ENCODE data around the gene POU1F1.
A peak's percentile ranks its signal among the peaks of the same experiment; 100 is the strongest.

Gene POU1F1

DNA sequence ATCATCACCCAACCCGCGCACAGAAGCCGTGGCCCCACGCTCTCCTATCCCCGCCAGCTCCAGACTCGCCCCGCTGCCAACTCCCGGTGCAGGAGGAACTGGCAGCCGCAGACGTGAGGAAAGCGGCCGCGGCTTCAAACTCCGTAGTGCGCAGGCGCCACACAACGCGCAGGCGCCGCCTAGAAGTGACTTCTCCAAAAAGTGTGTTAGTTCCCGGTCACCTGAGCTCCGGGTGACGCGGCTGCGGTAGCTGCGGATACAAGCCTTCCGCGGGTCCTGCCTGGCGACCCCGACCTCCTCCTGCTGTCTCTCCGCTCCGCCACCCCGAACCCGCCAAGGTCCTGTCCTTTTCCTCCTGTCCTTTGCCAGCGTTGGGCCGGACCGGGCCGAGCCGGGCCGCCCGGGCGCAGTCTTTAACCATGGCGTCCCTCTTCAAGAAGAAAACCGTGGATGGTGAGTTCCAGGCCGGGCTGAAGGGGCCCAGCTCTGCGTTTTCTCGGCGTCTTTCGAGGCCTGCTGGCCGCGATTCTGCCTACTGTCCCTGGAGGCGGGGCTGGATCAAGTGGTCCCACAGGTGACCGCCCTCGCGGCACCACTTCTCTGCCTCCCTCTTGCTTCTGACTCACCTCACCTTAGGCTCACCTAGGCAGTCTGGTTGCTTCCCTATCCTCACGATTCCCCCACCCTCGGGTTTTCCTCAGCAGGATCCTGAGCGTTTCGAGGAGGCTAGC, 49.1 kb downstream of the POU1F1 start, which contains the start of gene CHMP2B:
Gene CHMP2B, plus strand, starts transcription at position 206 of the 731 bp plus-strand sequence. Its CDS starts 214 bp downstream, at position 420.
- Histone ChIP-seq H3K79me2 (ENCODE audit: control insufficient read depth, low read length) (peaks cover 51% of the 10 kb centered on the region), H3K9me3 (ENCODE audit: control insufficient read depth, insufficient read depth, low read length) (no peaks in the 10 kb centered on the region), H3F3A (ENCODE audit: control insufficient read depth, insufficient read depth) (no peaks in the 10 kb centered on the region), H3K27me3 (ENCODE audit: control insufficient read depth, low read length) (no peaks in the 10 kb centered on the region), H3K4me3 (ENCODE audit: low read length) (peak within 1 kb of the TSS; percentile 98), H3K27ac (ENCODE audit: low read depth, low read length) (peak within 1 kb of the TSS; percentile 22; the same call in 1 of the 2 replicates), H3K4me2 (ENCODE audit: low read length) (peak within 1 kb of the TSS; percentile 94), H3K9me2 (replicated peaks; ENCODE audit: control insufficient read depth, low read length) (no peaks in the 10 kb centered on the region), H4K20me1 (ENCODE audit: control insufficient read depth, insufficient read depth, low read depth, low read length) (no peaks in the 10 kb centered on the region), H3K4me1 (ENCODE audit: control insufficient read depth, low read length) (peaks cover 13% of the 10 kb centered on the region), H3K36me3 (ENCODE audit: control insufficient read depth, low read length) (peaks cover 5% of the 10 kb centered on the region; the same call in 1 of the 2 replicates)
- TF ChIP-seq EZH2phosphoT487 (IDR thresholded peaks at IDR 0.05; ENCODE audit: borderline replicate concordance, low read length) = no peak
- TF ChIP-seq, protein P1, sequence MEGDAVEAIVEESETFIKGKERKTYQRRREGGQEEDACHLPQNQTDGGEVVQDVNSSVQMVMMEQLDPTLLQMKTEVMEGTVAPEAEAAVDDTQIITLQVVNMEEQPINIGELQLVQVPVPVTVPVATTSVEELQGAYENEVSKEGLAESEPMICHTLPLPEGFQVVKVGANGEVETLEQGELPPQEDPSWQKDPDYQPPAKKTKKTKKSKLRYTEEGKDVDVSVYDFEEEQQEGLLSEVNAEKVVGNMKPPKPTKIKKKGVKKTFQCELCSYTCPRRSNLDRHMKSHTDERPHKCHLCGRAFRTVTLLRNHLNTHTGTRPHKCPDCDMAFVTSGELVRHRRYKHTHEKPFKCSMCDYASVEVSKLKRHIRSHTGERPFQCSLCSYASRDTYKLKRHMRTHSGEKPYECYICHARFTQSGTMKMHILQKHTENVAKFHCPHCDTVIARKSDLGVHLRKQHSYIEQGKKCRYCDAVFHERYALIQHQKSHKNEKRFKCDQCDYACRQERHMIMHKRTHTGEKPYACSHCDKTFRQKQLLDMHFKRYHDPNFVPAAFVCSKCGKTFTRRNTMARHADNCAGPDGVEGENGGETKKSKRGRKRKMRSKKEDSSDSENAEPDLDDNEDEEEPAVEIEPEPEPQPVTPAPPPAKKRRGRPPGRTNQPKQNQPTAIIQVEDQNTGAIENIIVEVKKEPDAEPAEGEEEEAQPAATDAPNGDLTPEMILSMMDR (IDR thresholded peaks at IDR 0.05; ENCODE audit: low read depth, low read length, poor library complexity, severe bottlenecking) = no peak

DNA sequence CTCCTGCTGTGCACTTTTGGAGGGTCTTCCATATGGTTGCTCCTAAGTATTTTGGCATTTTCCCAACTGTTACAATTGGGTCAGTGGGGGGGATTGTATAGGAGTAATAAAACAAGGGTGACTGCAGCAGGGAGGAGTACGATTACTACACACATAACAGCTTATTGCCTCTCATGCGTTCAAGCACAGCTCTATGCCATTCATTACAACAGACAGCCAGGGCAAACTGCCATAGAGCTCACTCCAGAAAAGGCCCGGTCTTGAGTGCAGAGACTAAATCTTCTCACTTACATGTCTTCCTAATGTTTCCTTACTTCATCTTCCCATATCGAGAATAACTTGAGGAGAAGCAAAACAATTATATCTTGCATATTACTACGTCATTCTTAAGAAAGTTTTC, 50.7 kb downstream of the POU1F1 start:
- H3K27me3 ChIP-seq (ENCODE audit: control insufficient read depth, low read length) = no peaks in the 10 kb centered on the region
- peaks cover 5% of the 10 kb centered on the region; the same call in 1 of the 2 replicates for H3K36me3 ChIP-seq (ENCODE audit: control insufficient read depth, low read length)
- no peaks in the 10 kb centered on the region for H3F3A ChIP-seq (ENCODE audit: control insufficient read depth, insufficient read depth)
- H3K4me2 ChIP-seq (ENCODE audit: low read length) = no peak overlapping the region
- H3K79me2 ChIP-seq (ENCODE audit: control insufficient read depth, low read length) = peaks cover 35% of the 10 kb centered on the region
- H3K4me1 ChIP-seq (ENCODE audit: control insufficient read depth, low read length) = peaks cover 13% of the 10 kb centered on the region
- H3K9me3 ChIP-seq (ENCODE audit: control insufficient read depth, insufficient read depth, low read length) = no peaks in the 10 kb centered on the region
- no peaks in the 10 kb centered on the region for H4K20me1 ChIP-seq (ENCODE audit: control insufficient read depth, insufficient read depth, low read depth, low read length)
- H3K9me2 ChIP-seq (replicated peaks; ENCODE audit: control insufficient read depth, low read length) = no peaks in the 10 kb centered on the region
- no peak overlapping the region for H3K27ac ChIP-seq (ENCODE audit: low read depth, low read length)
- TF ChIP-seq EZH2phosphoT487 (IDR thresholded peaks at IDR 0.05; ENCODE audit: borderline replicate concordance, low read length) = no peak
- TF ChIP-seq, protein P1 (IDR thresholded peaks at IDR 0.05; ENCODE audit: low read depth, low read length, poor library complexity, severe bottlenecking) = no peak
- no peak overlapping the region for H3K4me3 ChIP-seq (ENCODE audit: low read length)

DNA sequence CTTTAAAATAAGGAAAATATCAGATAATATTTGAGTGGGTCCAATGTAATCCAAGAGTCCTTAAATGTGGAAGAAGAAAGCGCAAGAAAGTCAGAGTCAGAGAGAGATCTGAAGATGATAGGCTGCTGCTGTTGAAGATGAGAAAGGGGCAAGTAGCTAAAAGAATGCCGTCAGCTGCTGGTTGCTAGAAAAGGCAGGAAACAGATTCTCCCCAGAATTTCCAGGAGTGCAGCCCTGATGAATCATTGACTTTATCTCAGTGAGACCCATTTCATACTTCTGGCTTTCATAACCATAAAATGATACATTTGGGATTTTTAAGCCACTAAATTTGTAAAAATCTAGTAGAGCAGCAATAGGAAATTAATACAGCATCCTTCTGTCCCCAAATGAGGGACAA, 56.8 kb downstream of the POU1F1 start:
- H3K36me3 ChIP-seq (ENCODE audit: control insufficient read depth, low read length) = no peaks in the 10 kb centered on the region
- H3F3A ChIP-seq (ENCODE audit: control insufficient read depth, insufficient read depth) = no peaks in the 10 kb centered on the region
- H3K4me3 ChIP-seq (ENCODE audit: low read length) = no peak overlapping the region
- no peak overlapping the region for H3K27ac ChIP-seq (ENCODE audit: low read depth, low read length)
- no peaks in the 10 kb centered on the region for H3K27me3 ChIP-seq (ENCODE audit: control insufficient read depth, low read length)
- TF ChIP-seq, protein P1 (IDR thresholded peaks at IDR 0.05; ENCODE audit: low read depth, low read length, poor library complexity, severe bottlenecking) = no peak
- TF ChIP-seq EZH2phosphoT487 (IDR thresholded peaks at IDR 0.05; ENCODE audit: borderline replicate concordance, low read length) = no peak
- H3K79me2 ChIP-seq (ENCODE audit: control insufficient read depth, low read length) = no peaks in the 10 kb centered on the region
- H3K9me3 ChIP-seq (ENCODE audit: control insufficient read depth, insufficient read depth, low read length) = no peaks in the 10 kb centered on the region
- H3K9me2 ChIP-seq (replicated peaks; ENCODE audit: control insufficient read depth, low read length) = no peaks in the 10 kb centered on the region
- H3K4me2 ChIP-seq (ENCODE audit: low read length) = no peak overlapping the region
- no peaks in the 10 kb centered on the region for H3K4me1 ChIP-seq (ENCODE audit: control insufficient read depth, low read length)
- no peaks in the 10 kb centered on the region for H4K20me1 ChIP-seq (ENCODE audit: control insufficient read depth, insufficient read depth, low read depth, low read length)
